HG02588 (cell line): ENCODE results near the gene C19orf44.
"Not testable (repeated sequence)": the region's sequence is repeated elsewhere in the genome, so short reads cannot be mapped to it uniquely, and the experiment has no call there.

Experiments used
- ATAC-seq: cut with Tn5 transposase; IDR thresholded peaks from one replicate; pipeline ENCODE4 v1.9.1; 2021; ENCODE audit warnings: mild to moderate bottlenecking, moderate library complexity; ENCODE audit not compliant: unreplicated experiment

C19orf44 gene

GRCh38 chr19:16466802-16467427, 29.3 kb upstream of the C19orf44 start:
- ATAC-seq: not testable (repeated sequence)

- ATAC-seq: no peak
These were observed 28.6 kb upstream of the C19orf44 start for GRCh38 chr19:16467581-16467980.

- ATAC-seq: no peak
These were observed 25.7 kb upstream of the C19orf44 start for GRCh38 chr19:16470541-16470910.

GRCh38 chr19:16470911-16471811, 25.0 kb upstream of the C19orf44 start:
- ATAC-seq: peak; percentile 16

- ATAC-seq: not testable (repeated sequence)
These were observed 23.7 kb upstream of the C19orf44 start for GRCh38 chr19:16472559-16472899.

- ATAC-seq: no peak
These were observed 23.2 kb upstream of the C19orf44 start for GRCh38 chr19:16472992-16473391.

- ATAC-seq: no peak
These were observed 22.3 kb upstream of the C19orf44 start for GRCh38 chr19:16473875-16474392.

GRCh38 chr19:16476401-16476800, 19.8 kb upstream of the C19orf44 start:
- ATAC-seq: no peak

GRCh38 chr19:16477311-16477710, 18.9 kb upstream of the C19orf44 start:
- ATAC-seq: no peak

- ATAC-seq: no peak
These were observed 13.4 kb upstream of the C19orf44 start for GRCh38 chr19:16482745-16483144.

GRCh38 chr19:16486476-16486875, 9.7 kb upstream of the C19orf44 start:
- ATAC-seq: not testable (repeated sequence)

- no peak for ATAC-seq
These were observed 404 bp downstream of the C19orf44 start for GRCh38 chr19:16496613-16496983.

- ATAC-seq: no peak
These were observed 848 bp downstream of the C19orf44 start for GRCh38 chr19:16497042-16497441.

GRCh38 chr19:16497837-16498236, 1.6 kb downstream of the C19orf44 start:
- no peak for ATAC-seq

- ATAC-seq: no peak
These were observed 8.1 kb downstream of the C19orf44 start for GRCh38 chr19:16504271-16504670.

- ATAC-seq: not testable (repeated sequence)
These were observed 10.0 kb downstream of the C19orf44 start for GRCh38 chr19:16506161-16506560.

GRCh38 chr19:16506961-16507360, 10.8 kb downstream of the C19orf44 start:
- no peak for ATAC-seq

GRCh38 chr19:16508546-16508945, 12.4 kb downstream of the C19orf44 start:
- no peak for ATAC-seq

GRCh38 chr19:16509141-16510061, 13.2 kb downstream of the C19orf44 start:
- ATAC-seq: no peak

GRCh38 chr19:16512611-16513010, 16.4 kb downstream of the C19orf44 start:
- ATAC-seq: not testable (repeated sequence)

- no peak for ATAC-seq
These were observed 18.3 kb downstream of the C19orf44 start for GRCh38 chr19:16514383-16515019.
